Measurements from ENCODE around the gene MROH8.
"Not testable (repeated sequence)": the region's sequence is repeated elsewhere in the genome, so short reads cannot be mapped to it uniquely, and the experiment has no call there.

The MROH8 gene

GRCh38 chr20:37152284-37152683 lies 27.1 kb downstream of the MROH8 start:
- no peak for DNase-seq

GRCh38 chr20:37151529-37151928 lies 27.8 kb downstream of the MROH8 start:
- no peak for DNase-seq

GRCh38 chr20:37150864-37151263 lies 28.5 kb downstream of the MROH8 start:
- not testable (repeated sequence) for DNase-seq

GRCh38 chr20:37147250-37147649 lies 32.1 kb downstream of the MROH8 start:
- DNase-seq: no peak

- DNase-seq: no peak
Observed at GRCh38 chr20:37144856-37145404, 34.4 kb downstream of the MROH8 start.

- DNase-seq: no peak
Observed at GRCh38 chr20:37142708-37143107, 36.6 kb downstream of the MROH8 start.

GRCh38 chr20:37137547-37137946 lies 41.8 kb downstream of the MROH8 start:
- no peak for DNase-seq

GRCh38 chr20:37133952-37134351 lies 45.4 kb downstream of the MROH8 start:
- no peak for DNase-seq

GRCh38 chr20:37131486-37131885 lies 47.9 kb downstream of the MROH8 start:
- DNase-seq: no peak

- no peak for DNase-seq
Observed at GRCh38 chr20:37128803-37129202, 50.5 kb downstream of the MROH8 start.

GRCh38 chr20:37126290-37126689 lies 53.1 kb downstream of the MROH8 start:
- not testable (repeated sequence) for DNase-seq

GRCh38 chr20:37123441-37123840 lies 55.9 kb downstream of the MROH8 start:
- no peak for DNase-seq

GRCh38 chr20:37120497-37120896 lies 58.9 kb downstream of the MROH8 start:
- DNase-seq: no peak

- DNase-seq: no peak
Observed at GRCh38 chr20:37119356-37120036, 59.9 kb downstream of the MROH8 start.

- no peak for DNase-seq
Observed at GRCh38 chr20:37114012-37114411, 65.3 kb downstream of the MROH8 start.

- no peak for DNase-seq
Observed at GRCh38 chr20:37111926-37112455, 67.4 kb downstream of the MROH8 start.

- no peak for DNase-seq
Observed at GRCh38 chr20:37108676-37109075, 70.7 kb downstream of the MROH8 start.

GRCh38 chr20:37102571-37102970 lies 76.8 kb downstream of the MROH8 start:
- DNase-seq: no peak

GRCh38 chr20:37096415-37097041 lies 82.8 kb downstream of the MROH8 start:
- DNase-seq: no peak

- peak; percentile 92 for DNase-seq
Observed at GRCh38 chr20:37095599-37096414, 83.5 kb downstream of the MROH8 start, which contains the start of gene RBL1. TSS of gene RBL1 (minus strand) at chr20:37095997. CDS start at chr20:37095928, 69 bp downstream.

- no peak for DNase-seq
Observed at GRCh38 chr20:37095108-37095598, 84.2 kb downstream of the MROH8 start.

- DNase-seq: no peak
Observed at GRCh38 chr20:37090407-37090806, 88.9 kb downstream of the MROH8 start.

- no peak for DNase-seq
Observed at GRCh38 chr20:37081717-37082289, 97.5 kb downstream of the MROH8 start.

Data from NCI-H1105 treated with DMSO at 0.1 percent for 48 hours (cell line).